ENCODE measurements around the gene MKI67.
A peak's percentile ranks its signal among the peaks of the same experiment; 100 is the strongest.

MKI67 gene

GRCh38 chr10:128080231-128080630, 46.0 kb downstream of the MKI67 start:
- TF ChIP-seq ZNF274 (IDR thresholded peaks at IDR 0.05; ENCODE audit: low read depth, low read length): no peak
- no peak for TF ChIP-seq SUZ12 (IDR thresholded peaks at IDR 0.05; ENCODE audit: extremely low read depth, insufficient read depth, insufficient read length)
- no peak for TF ChIP-seq YY1 (IDR thresholded peaks at IDR 0.05; ENCODE audit: insufficient read depth, insufficient read length)

DNA sequence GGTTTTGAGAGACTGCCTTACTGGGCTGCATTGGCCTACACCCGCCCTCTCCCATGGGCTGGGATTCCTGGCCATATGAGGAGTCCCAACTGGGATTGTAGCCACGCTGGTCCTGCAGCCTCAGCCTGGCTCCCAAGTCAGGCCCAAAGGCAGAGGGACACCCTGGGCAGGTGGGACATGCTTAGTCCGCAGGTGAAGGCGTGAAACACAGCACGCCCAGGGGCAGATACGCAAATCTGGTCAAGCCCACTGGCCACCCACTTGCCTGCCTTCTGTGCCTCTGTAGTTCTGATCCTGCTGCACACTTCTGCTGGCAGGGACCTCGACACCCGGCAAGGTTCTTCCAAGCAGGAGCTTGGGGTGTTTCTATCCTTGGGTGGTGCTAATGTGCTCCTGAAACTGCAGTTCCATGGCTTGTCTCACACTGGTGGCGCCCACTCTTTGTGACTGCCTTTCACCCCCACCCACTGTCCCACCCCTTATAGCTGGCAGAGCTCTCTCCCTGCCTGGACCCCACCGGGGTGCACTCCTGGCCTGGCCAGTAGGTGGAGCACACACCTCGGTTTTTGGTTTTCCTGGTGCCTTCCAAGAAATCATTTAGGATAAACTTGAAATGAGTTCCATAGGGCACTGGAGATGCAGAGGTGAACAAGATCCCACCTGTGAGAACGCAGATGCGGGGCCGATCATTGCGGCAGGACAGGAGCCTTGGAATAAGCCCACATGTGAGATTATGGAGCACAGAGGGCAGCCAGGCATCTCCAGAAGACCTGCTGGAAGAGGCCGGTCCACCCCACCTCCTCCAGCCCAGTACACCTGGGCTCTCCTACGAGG, 47.9 kb downstream of the MKI67 start:
- DNase-seq (ENCODE audit: low read depth, low spot score): peak; percentile 15
- no peaks in the 10 kb centered on the region for H3K36me3 ChIP-seq (ENCODE audit: insufficient read depth, insufficient read length, low read length)
- H3K27me3 ChIP-seq (ENCODE audit: insufficient read depth, insufficient read length): no peaks in the 10 kb centered on the region
- no peaks in the 10 kb centered on the region for H3K9me3 ChIP-seq (ENCODE audit: insufficient read depth, low read length)
- TF ChIP-seq ZNF274 (IDR thresholded peaks at IDR 0.05; ENCODE audit: low read depth, low read length) (no peak), YY1 (IDR thresholded peaks at IDR 0.05; ENCODE audit: insufficient read depth, insufficient read length) (no peak), SUZ12 (IDR thresholded peaks at IDR 0.05; ENCODE audit: extremely low read depth, insufficient read depth, insufficient read length) (no peak)
- no peak overlapping the region for H3K9ac ChIP-seq (ENCODE audit: insufficient read length, low read depth)
- H3K4me3 ChIP-seq (ENCODE audit: insufficient read length, low read depth): no peak overlapping the region
- H3K4me1 ChIP-seq (ENCODE audit: insufficient read depth, insufficient read length): no peaks in the 10 kb centered on the region

More at GRCh38 chr10:128080231-128080630, 46.0 kb downstream of the MKI67 start:
- Histone ChIP-seq H3K9ac (ENCODE audit: insufficient read length, low read depth) (no peak overlapping the region), H3K4me1 (ENCODE audit: insufficient read depth, insufficient read length) (no peaks in the 10 kb centered on the region), H3K27me3 (ENCODE audit: insufficient read depth, insufficient read length) (no peaks in the 10 kb centered on the region), H3K4me3 (ENCODE audit: insufficient read length, low read depth) (no peak overlapping the region), H3K36me3 (ENCODE audit: insufficient read depth, insufficient read length, low read length) (no peaks in the 10 kb centered on the region), H3K9me3 (ENCODE audit: insufficient read depth, low read length) (no peaks in the 10 kb centered on the region)
- DNase-seq (ENCODE audit: low read depth, low spot score): no peak

- Histone ChIP-seq H3K4me3 (ENCODE audit: insufficient read length, low read depth) (no peak overlapping the region), H3K4me1 (ENCODE audit: insufficient read depth, insufficient read length) (no peaks in the 10 kb centered on the region), H3K9ac (ENCODE audit: insufficient read length, low read depth) (no peak overlapping the region), H3K27me3 (ENCODE audit: insufficient read depth, insufficient read length) (no peaks in the 10 kb centered on the region), H3K9me3 (ENCODE audit: insufficient read depth, low read length) (no peaks in the 10 kb centered on the region), H3K36me3 (ENCODE audit: insufficient read depth, insufficient read length, low read length) (no peaks in the 10 kb centered on the region)
- TF ChIP-seq YY1 (IDR thresholded peaks at IDR 0.05; ENCODE audit: insufficient read depth, insufficient read length): no peak
- no peak for TF ChIP-seq SUZ12 (IDR thresholded peaks at IDR 0.05; ENCODE audit: extremely low read depth, insufficient read depth, insufficient read length)
- TF ChIP-seq ZNF274 (IDR thresholded peaks at IDR 0.05; ENCODE audit: low read depth, low read length): no peak
- DNase-seq (ENCODE audit: low read depth, low spot score): no peak
These were observed 48.9 kb downstream of the MKI67 start for GRCh38 chr10:128077155-128077875.

GRCh38 chr10:128074589-128074988, 51.6 kb downstream of the MKI67 start:
- Histone ChIP-seq H3K4me3 (ENCODE audit: insufficient read length, low read depth) (no peak overlapping the region), H3K9ac (ENCODE audit: insufficient read length, low read depth) (no peak overlapping the region), H3K27me3 (ENCODE audit: insufficient read depth, insufficient read length) (no peaks in the 10 kb centered on the region), H3K9me3 (ENCODE audit: insufficient read depth, low read length) (no peaks in the 10 kb centered on the region), H3K36me3 (ENCODE audit: insufficient read depth, insufficient read length, low read length) (no peaks in the 10 kb centered on the region), H3K4me1 (ENCODE audit: insufficient read depth, insufficient read length) (peaks cover 3% of the 10 kb centered on the region)
- DNase-seq (ENCODE audit: low read depth, low spot score): no peak
- TF ChIP-seq SUZ12 (IDR thresholded peaks at IDR 0.05; ENCODE audit: extremely low read depth, insufficient read depth, insufficient read length): no peak
- TF ChIP-seq YY1 (IDR thresholded peaks at IDR 0.05; ENCODE audit: insufficient read depth, insufficient read length): no peak
- no peak for TF ChIP-seq ZNF274 (IDR thresholded peaks at IDR 0.05; ENCODE audit: low read depth, low read length)

DNA sequence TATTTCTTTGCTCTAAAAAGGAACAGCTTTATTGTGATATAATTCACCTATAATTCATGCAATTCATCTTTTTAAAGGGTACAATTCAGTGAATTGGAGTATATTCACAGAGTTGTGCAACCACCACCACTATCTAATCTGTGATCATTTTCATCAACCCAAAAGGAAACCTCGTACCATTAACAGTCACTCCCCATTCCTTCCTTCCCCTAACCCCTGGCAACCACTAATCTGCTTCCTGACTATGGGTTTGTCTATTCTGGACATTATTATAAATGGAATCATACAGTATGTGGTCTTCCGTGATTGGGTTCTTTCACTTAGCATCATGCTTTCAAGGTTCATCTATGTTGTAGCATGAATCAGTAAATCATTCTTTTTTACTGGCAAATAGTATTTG, 52.3 kb downstream of the MKI67 start:
- Histone ChIP-seq H3K9me3 (ENCODE audit: insufficient read depth, low read length) (no peaks in the 10 kb centered on the region), H3K9ac (ENCODE audit: insufficient read length, low read depth) (no peak overlapping the region), H3K36me3 (ENCODE audit: insufficient read depth, insufficient read length, low read length) (no peaks in the 10 kb centered on the region), H3K4me3 (ENCODE audit: insufficient read length, low read depth) (no peak overlapping the region), H3K27me3 (ENCODE audit: insufficient read depth, insufficient read length) (no peaks in the 10 kb centered on the region), H3K4me1 (ENCODE audit: insufficient read depth, insufficient read length) (peaks cover 3% of the 10 kb centered on the region)
- no peak for DNase-seq (ENCODE audit: low read depth, low spot score)
- TF ChIP-seq SUZ12 (IDR thresholded peaks at IDR 0.05; ENCODE audit: extremely low read depth, insufficient read depth, insufficient read length) (no peak), YY1 (IDR thresholded peaks at IDR 0.05; ENCODE audit: insufficient read depth, insufficient read length) (no peak), ZNF274 (IDR thresholded peaks at IDR 0.05; ENCODE audit: low read depth, low read length) (no peak)

DNA sequence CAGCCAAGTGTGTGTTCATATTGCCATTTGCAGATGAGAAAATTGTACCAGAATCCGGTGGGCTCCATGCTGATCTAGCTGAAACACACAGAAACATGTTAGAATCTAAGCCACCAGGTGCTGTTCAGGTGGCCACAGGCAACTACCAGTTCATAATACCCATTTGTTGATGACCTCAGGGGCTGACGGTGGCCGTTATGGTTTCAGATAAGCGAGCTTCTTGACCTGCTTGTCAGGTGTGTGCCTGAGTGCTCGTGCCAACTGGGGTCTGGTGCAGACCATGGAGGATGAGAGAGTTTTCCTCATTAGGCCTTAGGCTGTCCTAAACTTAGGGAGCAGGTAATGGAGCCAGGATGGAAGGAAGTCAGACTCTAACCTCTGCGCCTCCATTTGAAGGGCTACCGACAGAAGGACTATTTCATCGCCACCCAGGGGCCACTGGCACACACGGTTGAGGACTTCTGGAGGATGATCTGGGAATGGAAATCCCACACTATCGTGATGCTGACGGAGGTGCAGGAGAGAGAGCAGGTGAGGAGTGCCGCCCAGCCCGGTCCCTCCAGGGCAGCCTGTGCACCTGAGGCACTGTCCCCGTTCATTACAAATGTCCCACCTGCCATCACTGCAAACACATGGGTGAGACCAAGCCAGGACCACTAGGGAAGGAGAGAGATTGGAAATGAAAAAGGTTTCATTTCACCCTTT, 53.1 kb downstream of the MKI67 start:
- H3K9me3 ChIP-seq (ENCODE audit: insufficient read depth, low read length): no peaks in the 10 kb centered on the region
- no peaks in the 10 kb centered on the region for H3K27me3 ChIP-seq (ENCODE audit: insufficient read depth, insufficient read length)
- H3K36me3 ChIP-seq (ENCODE audit: insufficient read depth, insufficient read length, low read length): no peaks in the 10 kb centered on the region
- TF ChIP-seq YY1 (IDR thresholded peaks at IDR 0.05; ENCODE audit: insufficient read depth, insufficient read length) (no peak), ZNF274 (IDR thresholded peaks at IDR 0.05; ENCODE audit: low read depth, low read length) (no peak), SUZ12 (IDR thresholded peaks at IDR 0.05; ENCODE audit: extremely low read depth, insufficient read depth, insufficient read length) (no peak)
- DNase-seq (ENCODE audit: low read depth, low spot score): no peak
- H3K4me1 ChIP-seq (ENCODE audit: insufficient read depth, insufficient read length): peaks cover 3% of the 10 kb centered on the region
- H3K4me3 ChIP-seq (ENCODE audit: insufficient read length, low read depth): no peak overlapping the region
- no peak overlapping the region for H3K9ac ChIP-seq (ENCODE audit: insufficient read length, low read depth)
